C4-2B (cell line): ENCODE measurements around the gene SLC50A1.

Experiments
- H3K27ac ChIP-seq: fragments of 450-650 bp; 2 replicates; pipeline ENCODE4 v1.5.1; 2017
- CTCF ChIP-seq: fragments of 450-650 bp; conservative IDR thresholded peaks from 2 replicates; pipeline ENCODE4 v1.5.1; 2017; ENCODE audit warnings: mild to moderate bottlenecking
- ZFX ChIP-seq: fragments of 450-650 bp; IDR thresholded peaks from 2 replicates; pipeline ENCODE4 v1.6.1; 2017

The SLC50A1 gene

GRCh38 chr1:155120253-155120652, 15.4 kb upstream of the SLC50A1 start:
- TF ChIP-seq CTCF = no peak
- no peak for TF ChIP-seq ZFX
- peak overlapping the region; percentile 39 for H3K27ac ChIP-seq

GRCh38 chr1:155121249-155121648, 14.4 kb upstream of the SLC50A1 start:
- H3K27ac ChIP-seq = peak overlapping the region; percentile 39; the same call in 1 of the 2 replicates
- no peak for TF ChIP-seq ZFX
- TF ChIP-seq CTCF = no peak

- TF ChIP-seq ZFX = no peak
- TF ChIP-seq CTCF = no peak
- H3K27ac ChIP-seq = no peak overlapping the region
These were observed 13.3 kb upstream of the SLC50A1 start for GRCh38 chr1:155122308-155122707.

DNA sequence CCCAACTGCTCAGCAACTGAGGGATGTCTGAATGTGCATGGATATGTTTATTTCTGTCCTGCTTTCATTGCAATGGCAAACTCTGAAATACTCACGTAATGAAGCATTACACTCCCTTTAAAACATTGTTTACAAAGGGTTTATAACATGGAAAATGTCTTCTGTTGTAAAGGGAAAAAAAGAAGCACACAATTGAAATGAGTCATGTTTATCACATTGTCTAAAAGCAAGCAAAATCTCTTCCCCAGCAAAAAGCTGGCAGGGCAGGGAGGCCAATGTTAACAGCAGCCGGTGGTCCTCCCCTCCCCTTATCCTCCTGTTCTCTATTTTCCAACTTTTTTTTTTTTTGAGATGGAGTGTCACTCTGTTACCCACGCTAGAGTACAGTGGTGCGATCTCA, 11.9 kb upstream of the SLC50A1 start:
- TF ChIP-seq ZFX = no peak
- TF ChIP-seq CTCF = no peak
- peak overlapping the region; percentile 95 for H3K27ac ChIP-seq

GRCh38 chr1:155124503-155125463, 10.9 kb upstream of the SLC50A1 start:
- H3K27ac ChIP-seq = peak overlapping the region; percentile 95
- TF ChIP-seq ZFX (no peak), CTCF (no peak)

GRCh38 chr1:155125511-155125945, 10.1 kb upstream of the SLC50A1 start:
- H3K27ac ChIP-seq = peak overlapping the region; percentile 95
- TF ChIP-seq ZFX (no peak), CTCF (no peak)

- TF ChIP-seq ZFX (peak; percentile 60; the same call in 1 of the 2 replicates), CTCF (no peak)
- H3K27ac ChIP-seq = peak overlapping the region; percentile 95
These were observed 9.6 kb upstream of the SLC50A1 start for GRCh38 chr1:155125946-155126555.
